OCI-LY1 (cell line): ENCODE results near the gene DOK4.

Experiments used
- H2AFZ ChIP-seq: fragments of 200-600 bp; sonication (generic), shearing (Covaris generic); 2 replicates; pipeline ENCODE4 v1.6.0; 2014; ENCODE audit warnings: antibody characterized with exemption, mild to moderate bottlenecking, low read length
- H3F3A ChIP-seq: fragments of 200-600 bp; sonication (generic), shearing (Covaris generic); 2 replicates; pipeline ENCODE4 v1.6.0; 2014; ENCODE audit warnings: mild to moderate bottlenecking, antibody characterized with exemption, low read length, moderate library complexity; ENCODE audit not compliant: insufficient read depth
- H3K27ac ChIP-seq: fragments of 200-600 bp; sonication (generic); 2 replicates; pipeline ENCODE4 v1.5.1; 2014; ENCODE audit warnings: low read length, mixed run types, mild to moderate bottlenecking, low read depth; ENCODE audit not compliant: poor library complexity, severe bottlenecking
- H3K27me3 ChIP-seq: fragments of 200-600 bp; sonication (generic); 2 replicates; pipeline ENCODE4 v1.6.0; 2014; ENCODE audit warnings: antibody characterized with exemption, mild to moderate bottlenecking, low read length, moderate library complexity; ENCODE audit not compliant: insufficient read depth
- H3K36me3 ChIP-seq: fragments of 200-600 bp; sonication (generic); 2 replicates; pipeline ENCODE4 v1.6.1; 2014; ENCODE audit warnings: mild to moderate bottlenecking, antibody characterized with exemption, low read length, moderate library complexity, mixed read lengths; ENCODE audit not compliant: insufficient read depth
- H3K4me1 ChIP-seq: fragments of 200-600 bp; sonication (generic); 2 replicates; pipeline ENCODE4 v1.5.1; 2014; ENCODE audit warnings: mild to moderate bottlenecking, low read length, moderate library complexity; ENCODE audit not compliant: insufficient read depth, severe bottlenecking
- H3K4me2 ChIP-seq: fragments of 200-600 bp; sonication (generic), shearing (Covaris generic); 2 replicates; pipeline ENCODE4 v1.6.1; 2014; ENCODE audit warnings: low read length
- H3K4me3 ChIP-seq: fragments of 200-600 bp; sonication (generic); 2 replicates; pipeline ENCODE4 v1.5.1; 2014; ENCODE audit warnings: low read length, low read depth, mild to moderate bottlenecking, mixed read lengths; ENCODE audit not compliant: poor library complexity, severe bottlenecking
- H3K79me2 ChIP-seq: fragments of 200-600 bp; shearing (Covaris generic); 2 replicates; pipeline ENCODE4 v1.6.1; 2016; ENCODE audit warnings: mixed run types, low read length, mixed read lengths; ENCODE audit not compliant: insufficient read depth
- H3K9ac ChIP-seq: fragments of 200-600 bp; sonication (generic), shearing (Covaris generic); 2 replicates; pipeline ENCODE4 v1.6.1; 2014; ENCODE audit warnings: mild to moderate bottlenecking, low read length, mixed read lengths
- H3K9me2 ChIP-seq: fragments of 200-600 bp; sonication (generic), shearing (Covaris generic); 2 replicates; pipeline ENCODE4 v1.6.1; 2014; ENCODE audit warnings: low read depth, mild to moderate bottlenecking, low read length, mixed read lengths
- H3K9me3 ChIP-seq: fragments of 200-600 bp; shearing (Covaris generic); 2 replicates; pipeline ENCODE4 v1.6.1; 2014; ENCODE audit warnings: low read length, mixed read lengths
- H4K20me1 ChIP-seq: fragments of 200-600 bp; sonication (generic), shearing (Covaris generic); 2 replicates; pipeline ENCODE4 v1.6.0; 2016; ENCODE audit warnings: mild to moderate bottlenecking, low read length; ENCODE audit not compliant: insufficient read depth
- CTCF ChIP-seq: fragments of 200-600 bp; sonication (generic), shearing (Covaris generic); IDR thresholded peaks from 2 replicates; pipeline ENCODE4 v1.5.1; 2017; ENCODE audit warnings: mild to moderate bottlenecking, antibody characterized with exemption, low read length, moderate library complexity, mixed read lengths
- EZH2 ChIP-seq: fragments of 200-600 bp; sonication (generic), shearing (Covaris generic); IDR thresholded peaks from 2 replicates; pipeline ENCODE4 v1.8.0; 2017; ENCODE audit warnings: borderline replicate concordance, mixed run types, mild to moderate bottlenecking, antibody characterized with exemption, low read length, moderate library complexity, mixed read lengths

DOK4 gene

GRCh38 chr16:57525761-57526160, 39.5 kb upstream of the DOK4 start:
- Histone ChIP-seq H3K79me2 (no peaks in the 10 kb centered on the region), H3K9ac (no peak overlapping the region), H3K4me1 (peaks cover 5% of the 10 kb centered on the region), H2AFZ (no peak overlapping the region), H3K4me3 (no peak overlapping the region), H3K27ac (no peak overlapping the region), H3K4me2 (no peak overlapping the region), H3F3A (no peaks in the 10 kb centered on the region), H3K36me3 (no peaks in the 10 kb centered on the region), H3K9me3 (no peaks in the 10 kb centered on the region), H3K9me2 (no peaks in the 10 kb centered on the region), H3K27me3 (no peaks in the 10 kb centered on the region), H4K20me1 (no peaks in the 10 kb centered on the region)
- no peak for TF ChIP-seq CTCF
- TF ChIP-seq EZH2 = no peak

GRCh38 chr16:57522960-57523359, 36.7 kb upstream of the DOK4 start:
- Histone ChIP-seq H4K20me1 (no peaks in the 10 kb centered on the region), H3K9ac (no peak overlapping the region), H3K4me3 (no peak overlapping the region), H3K79me2 (no peaks in the 10 kb centered on the region), H3K4me1 (no peaks in the 10 kb centered on the region), H3K4me2 (no peak overlapping the region), H3K27ac (no peak overlapping the region), H3K36me3 (no peaks in the 10 kb centered on the region), H3K9me3 (no peaks in the 10 kb centered on the region), H3K27me3 (no peaks in the 10 kb centered on the region), H2AFZ (no peak overlapping the region), H3F3A (no peaks in the 10 kb centered on the region), H3K9me2 (no peaks in the 10 kb centered on the region)
- TF ChIP-seq EZH2 (no peak), CTCF (no peak)

GRCh38 chr16:57519796-57520360, 33.6 kb upstream of the DOK4 start:
- TF ChIP-seq CTCF = peak; percentile 96
- TF ChIP-seq EZH2 = no peak
- no peaks in the 10 kb centered on the region for H3K9me2 ChIP-seq

More at GRCh38 chr16:57519796-57520360, 33.6 kb upstream of the DOK4 start:
- Histone ChIP-seq H3K9me3 (no peaks in the 10 kb centered on the region), H3K27ac (no peak overlapping the region), H3K36me3 (no peaks in the 10 kb centered on the region), H3K79me2 (no peaks in the 10 kb centered on the region), H3K4me3 (no peak overlapping the region), H2AFZ (no peak overlapping the region), H3F3A (no peaks in the 10 kb centered on the region), H3K9ac (no peak overlapping the region), H4K20me1 (no peaks in the 10 kb centered on the region), H3K27me3 (no peaks in the 10 kb centered on the region), H3K4me2 (no peak overlapping the region), H3K4me1 (no peaks in the 10 kb centered on the region)
